A549 (cell line): ENCODE data around the gene TMEM37. TPM values are rescaled to one million over a fixed set of nuclear protein-coding genes. Genes with fewer than 3 reads are reported as not detected.
A peak's percentile ranks its signal among the peaks of the same experiment; 100 is the strongest.

Source experiments
- ATAC-seq, 2 experiments: fragments of 200-7000 bp in 1 of 2; fragments of >200 bp in 1 of 2; cut with Nextera tagmentation in 1 of 2; cut with Tn5 transposase in 1 of 2; 3 replicates each; pipeline versions ENCODE4 v1.8.0 to v1.9.1; 2018 to 2020; ENCODE audit warnings: mild to moderate bottlenecking in 1 of 2, moderate library complexity in 1 of 2
- CTCF ChIA-PET: fragments of 300-600 bp; sonication (Branson Sonifier 250); formaldehyde crosslinking; extraction: SDS; loops from one replicate; lab custom pipeline; 2021; ENCODE audit warnings: antibody characterized with exemption, inconsistent platforms; lab: Yijun Ruan, JAX
- POLR2A ChIA-PET: fragments of 350-600 bp; formaldehyde crosslinking; extraction: SDS; loops from one replicate; lab custom pipeline; 2021; ENCODE audit warnings: antibody characterized with exemption, inconsistent platforms; lab: Yijun Ruan, JAX
- DNase-seq, 2 experiments: peaks; one replicate each; pipeline versions ENCODE4 v3.0.0 to v3.0.0-alpha.2; 2011 to 2016; ENCODE audit warnings: low read depth in 1 of 2, low spot score in 1 of 2
- FAIRE-seq: peaks from 2 replicates; lab custom pipeline; 2011; peaks lifted over from hg19 to GRCh38; lab: Jason Lieb, UNC
- H3K27ac ChIP-seq, 2 experiments: fragments of >200 bp; sonication (Bioruptor Twin); formaldehyde crosslinking; 3 replicates each; pipeline ENCODE4 v1.5.1; 2016 to 2017
- H3K4me1 ChIP-seq: fragments of >200 bp; sonication (Bioruptor Twin); formaldehyde crosslinking; 3 replicates; pipeline ENCODE4 v1.6.1; 2016
- H3K4me2 ChIP-seq: fragments of >200 bp; sonication (Bioruptor Twin); formaldehyde crosslinking; 3 replicates; pipeline ENCODE4 v1.6.1; 2016
- H3K4me3 ChIP-seq: fragments of >200 bp; sonication (Bioruptor Twin); formaldehyde crosslinking; 3 replicates; pipeline ENCODE4 v1.5.1; 2016
- H3K9me3 ChIP-seq: fragments of >200 bp; sonication (Bioruptor Twin); formaldehyde crosslinking; 3 replicates; pipeline ENCODE4 v1.6.1; 2016
- ATOH8 ChIP-seq: fragments of 250-450 bp; sonication (Bioruptor Pico); IDR thresholded peaks from 2 replicates; pipeline ENCODE4 v1.5.0; 2020; ENCODE audit warnings: low read depth, mild to moderate bottlenecking, moderate library complexity
- BHLHE40 ChIP-seq: IDR thresholded peaks from 2 replicates; pipeline ENCODE4 v1.6.1; 2012; ENCODE audit warnings: low read depth, low read length, inconsistent platforms
- CHD2 ChIP-seq: fragments of 150-350 bp; IDR thresholded peaks from 2 replicates; pipeline ENCODE4 v1.6.1; 2014; ENCODE audit warnings: low read length; ENCODE audit not compliant: partially characterized antibody
- CHD4 ChIP-seq: fragments of 200-600 bp; sonication (generic); IDR thresholded peaks from 2 replicates; pipeline ENCODE4 v1.6.1; 2016; ENCODE audit warnings: antibody characterized with exemption, mild to moderate bottlenecking, borderline replicate concordance
- E2F6 ChIP-seq: IDR thresholded peaks from 2 replicates; pipeline ENCODE4 v1.6.1; 2012; ENCODE audit warnings: low read depth, borderline replicate concordance
- EHF ChIP-seq: fragments of 250-450 bp; sonication (Bioruptor Pico); IDR thresholded peaks from 2 replicates; pipeline ENCODE4 v1.5.0; 2020; ENCODE audit warnings: mild to moderate bottlenecking
- EHMT2 ChIP-seq: fragments of 200-600 bp; sonication (generic); IDR thresholded peaks from 2 replicates; pipeline ENCODE4 v1.6.1; 2016; ENCODE audit warnings: antibody characterized with exemption, low read depth, mild to moderate bottlenecking, moderate library complexity
- HDAC2 ChIP-seq: fragments of 200-600 bp; sonication (generic); IDR thresholded peaks from 2 replicates; pipeline ENCODE4 v1.6.1; 2016
- HES2 ChIP-seq: fragments of >200 bp; sonication (Bioruptor Twin); formaldehyde crosslinking; IDR thresholded peaks from 2 replicates; pipeline ENCODE4 v1.6.1; 2016
- HEYL ChIP-seq: fragments of 250-450 bp; sonication (Bioruptor Pico); IDR thresholded peaks from 2 replicates; pipeline ENCODE4 v1.8.0; 2021; ENCODE audit warnings: mild to moderate bottlenecking, moderate library complexity
- HOXB5 ChIP-seq: fragments of 250-450 bp; sonication (Bioruptor Pico); IDR thresholded peaks from 2 replicates; pipeline ENCODE4 v1.5.0; 2020; ENCODE audit warnings: mild to moderate bottlenecking, moderate library complexity
- MAX ChIP-seq: IDR thresholded peaks from 2 replicates; pipeline ENCODE4 v1.6.1; 2012
- NR3C1 ChIP-seq: fragments of >200 bp; sonication (Bioruptor Twin); formaldehyde crosslinking; IDR thresholded peaks from 3 replicates; pipeline ENCODE4 v1.6.1; 2017
- POLR2A ChIP-seq: IDR thresholded peaks from 2 replicates; pipeline ENCODE4 v1.6.1; 2012; ENCODE audit warnings: mild to moderate bottlenecking, low read length
- POLR2AphosphoS2 ChIP-seq: conservative IDR thresholded peaks from 2 replicates; pipeline ENCODE4 v1.6.1; 2012; ENCODE audit warnings: low read length, improper control_type of control experiment, inconsistent platforms
- RCOR1 ChIP-seq: fragments of 150-350 bp; IDR thresholded peaks from 2 replicates; pipeline ENCODE4 v1.6.1; 2014; ENCODE audit warnings: antibody characterized with exemption, low read length, low read depth
- REST ChIP-seq: fragments of 200-600 bp; sonication (generic); IDR thresholded peaks from 2 replicates; pipeline ENCODE4 v1.6.1; 2016; ENCODE audit warnings: antibody characterized with exemption, mild to moderate bottlenecking, moderate library complexity
- RFX5 ChIP-seq: fragments of 450-650 bp; IDR thresholded peaks from 2 replicates; pipeline ENCODE4 v1.7.1; 2014; ENCODE audit warnings: antibody characterized with exemption, mild to moderate bottlenecking, moderate library complexity
- SREBF2 ChIP-seq: fragments of 450-650 bp; IDR thresholded peaks from 2 replicates; pipeline ENCODE4 v1.6.1; 2014; ENCODE audit warnings: mild to moderate bottlenecking, moderate library complexity
- TFCP2L1 ChIP-seq: fragments of 250-450 bp; sonication (Bioruptor Pico); IDR thresholded peaks from 2 replicates; pipeline ENCODE4 v1.5.0; 2021; ENCODE audit warnings: mild to moderate bottlenecking
- USF2 ChIP-seq: fragments of 450-650 bp; IDR thresholded peaks from 2 replicates; pipeline ENCODE4 v1.6.1; 2014; ENCODE audit warnings: antibody characterized with exemption
- ZC3H11A ChIP-seq: fragments of 450-650 bp; IDR thresholded peaks from 2 replicates; pipeline ENCODE4 v1.6.1; 2014; ENCODE audit warnings: antibody characterized with exemption, mild to moderate bottlenecking
- ZNF302 ChIP-seq: fragments of 250-450 bp; sonication (Bioruptor Pico); IDR thresholded peaks from 2 replicates; pipeline ENCODE4 v1.9.0; 2021; ENCODE audit warnings: inconsistent platforms, mild to moderate bottlenecking, moderate library complexity
- ZSCAN20 ChIP-seq: fragments of 250-450 bp; sonication (Bioruptor Pico); IDR thresholded peaks from 2 replicates; pipeline ENCODE4 v1.8.0; 2022; ENCODE audit warnings: mild to moderate bottlenecking, moderate library complexity
- WGBS: methylation state at CpG from one replicate; pipeline ENCODE4 v1.1.6; 2017; ENCODE audit errors: missing lambda C conversion rate; 5-methylcytosine and 5-hydroxymethylcytosine counted together
- polyA plus RNA-seq, 4 experiments: library from polyadenylated mRNA; depleted of rRNA in 3 of 4; stranded (reverse); fragments of >200 nt; fragmentation: RNase III in 1 of 4; extraction: RNeasy Plus Mini Kit Qiagen cat#74134 plus additional on column Dnase treatment in 1 of 4; gene quantifications; 2 replicates in 3 of 4; 3 replicates in 1 of 4; pipeline ENCODE4 v1.2.3, GENCODE V29; 2011 to 2017

The TMEM37 gene
- polyA plus RNA-seq, 2 of the 4 experiments (the other 2 are of a cell fraction): 5.1 to 7.5 TPM

- FAIRE-seq (no peak), ATAC-seq (peak in 1 of 2 experiments; percentile 6; a peak in 1 of 6 replicates), DNase-seq (no peak)
- no peak for TF ChIP-seq BHLHE40
- no peak for TF ChIP-seq EHMT2
- TF ChIP-seq CHD4: no peak
- no peak for TF ChIP-seq ATOH8 (CRISPR knock-in tag)
- TF ChIP-seq ZC3H11A: no peak
- TF ChIP-seq RCOR1: no peak
- no peak for TF ChIP-seq REST
- TF ChIP-seq HDAC2: no peak
- TF ChIP-seq TFCP2L1: no peak
- TF ChIP-seq POLR2A: no peak
- no peak for TF ChIP-seq USF2
- no peak for TF ChIP-seq HOXB5 (CRISPR knock-in tag)
- TF ChIP-seq E2F6: no peak
- no peak for TF ChIP-seq NR3C1
- no peak for TF ChIP-seq MAX
- no peak for TF ChIP-seq SREBF2
- no peak for TF ChIP-seq ZSCAN20 (CRISPR knock-in tag)
- TF ChIP-seq POLR2AphosphoS2: no peak
- peak overlapping the region; percentile 67 to 78 for H3K27ac ChIP-seq
- ChIA-PET CTCF (interaction anchor here (0.7 to 8.2 kb wide), 6 partner anchors 9 to 238 kb away, joined by 3 to 77 read pairs (median 6); no protein-coding TSS in a partner anchor), POLR2A (no interaction called here)
- H3K4me2 ChIP-seq: peak overlapping the region; percentile 43
- H3K9me3 ChIP-seq: no peaks in the 10 kb centered on the region
- H3K4me1 ChIP-seq: peaks cover 65% of the 10 kb centered on the region
- WGBS: 78% methylated on average over 12 of the region's 12 CpGs
- no peak overlapping the region for H3K4me3 ChIP-seq
Measured at GRCh38 chr2:119485336-119486110, 53.9 kb downstream of the TMEM37 start.

GRCh38 chr2:119486196-119486827 lies 54.7 kb downstream of the TMEM37 start:
- Histone ChIP-seq H3K4me1 (peaks cover 73% of the 10 kb centered on the region), H3K4me3 (no peak overlapping the region), H3K9me3 (no peaks in the 10 kb centered on the region), H3K27ac (peak overlapping the region; percentile 67 to 78), H3K4me2 (peak overlapping the region; percentile 84)
- no peak for FAIRE-seq
- POLR2A ChIA-PET: interaction anchor here (0.6 kb wide), 1 partner anchor 86 kb away, joined by 6 read pairs; no protein-coding TSS in a partner anchor
- CTCF ChIA-PET: interaction anchor here (0.7 to 8.2 kb wide), 4 partner anchors 9 to 239 kb away, joined by 3 to 77 read pairs (median 14); no protein-coding TSS in a partner anchor
- TF ChIP-seq POLR2A (no peak), CHD2 (no peak), ZNF302 (CRISPR knock-in tag) (no peak), EHF (CRISPR knock-in tag) (no peak), HES2 (no peak), TFCP2L1 (no peak), HEYL (CRISPR knock-in tag) (no peak), RFX5 (no peak)
- TF ChIP-seq, all 56 proteins: peak for 0
- 79% methylated on average over 10 of the region's 10 CpGs for WGBS
- ATAC-seq: no peak
- DNase-seq: no peak
